PFSK-1 (cell line): ENCODE measurements around the gene DPP6.

ENCODE experiments used
- FOXP2 ChIP-seq: optimal IDR thresholded peaks from 2 replicates; pipeline ENCODE3; 2011; ENCODE audit warnings: borderline replicate concordance, control low read depth, inconsistent platforms; ENCODE audit not compliant: insufficient read depth; ENCODE audit errors: extremely low read length, extremely low read depth
- POLR2AphosphoS5 ChIP-seq: IDR thresholded peaks from 2 replicates; pipeline ENCODE4 v1.6.1; 2012; ENCODE audit warnings: low read depth, mild to moderate bottlenecking, control low read depth, low read length, moderate library complexity
- SIN3A ChIP-seq: IDR thresholded peaks from 2 replicates; pipeline ENCODE4 v1.6.1; 2012; ENCODE audit warnings: mild to moderate bottlenecking, low read length, moderate library complexity, borderline replicate concordance; ENCODE audit not compliant: insufficient read depth
- TAF1 ChIP-seq: IDR thresholded peaks from 2 replicates; pipeline ENCODE4 v1.6.1; 2012; ENCODE audit warnings: low read length, control low read depth, borderline replicate concordance; ENCODE audit not compliant: insufficient read depth
- TF ChIP-seq, protein P1 (sequence below), 2 experiments: IDR thresholded peaks; 2 replicates each; pipeline versions ENCODE4 v1.6.1 to v1.8.0; 2011 to 2012; ENCODE audit warnings: low read depth in 2 of 2, low read length in 2 of 2, control low read depth in 1 of 2, inconsistent platforms in 1 of 2, mild to moderate bottlenecking in 1 of 2, moderate library complexity in 1 of 2; ENCODE audit not compliant: insufficient read depth in 1 of 2

The DPP6 gene

DNA sequence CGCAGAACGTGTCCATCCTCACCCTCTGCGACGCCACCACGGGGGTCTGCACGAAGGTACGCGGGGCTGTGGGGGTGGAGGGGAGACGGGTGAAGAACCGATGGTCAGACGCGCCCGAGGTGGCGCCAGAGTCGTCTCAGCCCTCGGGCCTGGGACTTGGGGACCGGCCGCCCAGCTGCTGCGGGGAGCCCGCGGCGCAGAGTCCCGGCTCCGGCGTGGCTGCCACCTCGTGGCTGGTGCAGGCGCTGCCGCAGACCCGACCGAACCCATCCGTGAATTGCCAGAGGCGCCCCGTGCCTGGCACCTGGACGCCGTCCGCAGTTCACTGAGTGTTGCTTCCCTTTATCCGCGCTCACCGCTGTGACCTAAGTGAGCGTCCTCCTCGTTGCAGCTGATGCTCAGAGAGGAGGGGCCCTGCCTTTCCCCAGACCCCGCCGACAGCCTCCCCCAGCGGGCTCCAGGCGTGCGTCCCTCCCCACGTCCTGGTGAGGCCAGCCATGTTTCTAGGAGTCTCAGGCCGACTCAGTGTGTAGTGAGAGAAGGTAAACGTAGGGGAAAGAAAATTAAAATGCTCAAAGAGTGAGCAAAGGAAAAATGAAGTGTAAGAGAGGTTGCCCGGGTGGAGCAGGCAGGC lies 742.1 kb downstream of the DPP6 start:
- TF ChIP-seq FOXP2 (no peak), POLR2AphosphoS5 (no peak), TAF1 (no peak), SIN3A (no peak)
- TF ChIP-seq, protein P1, sequence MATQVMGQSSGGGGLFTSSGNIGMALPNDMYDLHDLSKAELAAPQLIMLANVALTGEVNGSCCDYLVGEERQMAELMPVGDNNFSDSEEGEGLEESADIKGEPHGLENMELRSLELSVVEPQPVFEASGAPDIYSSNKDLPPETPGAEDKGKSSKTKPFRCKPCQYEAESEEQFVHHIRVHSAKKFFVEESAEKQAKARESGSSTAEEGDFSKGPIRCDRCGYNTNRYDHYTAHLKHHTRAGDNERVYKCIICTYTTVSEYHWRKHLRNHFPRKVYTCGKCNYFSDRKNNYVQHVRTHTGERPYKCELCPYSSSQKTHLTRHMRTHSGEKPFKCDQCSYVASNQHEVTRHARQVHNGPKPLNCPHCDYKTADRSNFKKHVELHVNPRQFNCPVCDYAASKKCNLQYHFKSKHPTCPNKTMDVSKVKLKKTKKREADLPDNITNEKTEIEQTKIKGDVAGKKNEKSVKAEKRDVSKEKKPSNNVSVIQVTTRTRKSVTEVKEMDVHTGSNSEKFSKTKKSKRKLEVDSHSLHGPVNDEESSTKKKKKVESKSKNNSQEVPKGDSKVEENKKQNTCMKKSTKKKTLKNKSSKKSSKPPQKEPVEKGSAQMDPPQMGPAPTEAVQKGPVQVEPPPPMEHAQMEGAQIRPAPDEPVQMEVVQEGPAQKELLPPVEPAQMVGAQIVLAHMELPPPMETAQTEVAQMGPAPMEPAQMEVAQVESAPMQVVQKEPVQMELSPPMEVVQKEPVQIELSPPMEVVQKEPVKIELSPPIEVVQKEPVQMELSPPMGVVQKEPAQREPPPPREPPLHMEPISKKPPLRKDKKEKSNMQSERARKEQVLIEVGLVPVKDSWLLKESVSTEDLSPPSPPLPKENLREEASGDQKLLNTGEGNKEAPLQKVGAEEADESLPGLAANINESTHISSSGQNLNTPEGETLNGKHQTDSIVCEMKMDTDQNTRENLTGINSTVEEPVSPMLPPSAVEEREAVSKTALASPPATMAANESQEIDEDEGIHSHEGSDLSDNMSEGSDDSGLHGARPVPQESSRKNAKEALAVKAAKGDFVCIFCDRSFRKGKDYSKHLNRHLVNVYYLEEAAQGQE (IDR thresholded peaks at IDR 0.05; ENCODE audit: insufficient read depth in 1 of 2, low read depth in 2 of 2, low read length in 2 of 2): no peak

DNA sequence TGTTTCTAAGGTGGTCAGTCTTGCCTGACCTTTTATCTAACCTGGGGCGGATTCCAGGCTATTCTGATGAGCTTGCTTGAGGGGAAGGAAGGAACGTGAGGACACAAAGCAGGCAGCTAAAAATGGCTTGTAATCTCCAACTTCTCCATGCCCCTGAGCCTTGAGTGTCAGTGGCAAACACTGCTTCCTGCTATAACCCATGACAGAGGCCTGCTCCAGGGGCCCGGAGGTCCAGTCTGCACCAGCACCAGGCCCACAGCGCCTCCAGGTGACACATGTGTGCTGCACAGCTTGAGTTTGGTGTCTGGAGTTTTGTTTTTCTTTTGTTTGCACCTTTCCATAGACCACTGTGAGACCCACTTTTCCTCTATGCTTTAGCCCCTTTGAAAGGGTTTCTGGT lies 742.8 kb downstream of the DPP6 start:
- TF ChIP-seq POLR2AphosphoS5 (no peak), TAF1 (no peak), SIN3A (no peak)
- TF ChIP-seq, protein P1 (IDR thresholded peaks at IDR 0.05; ENCODE audit: insufficient read depth in 1 of 2, low read depth in 2 of 2, low read length in 2 of 2): no peak

DNA sequence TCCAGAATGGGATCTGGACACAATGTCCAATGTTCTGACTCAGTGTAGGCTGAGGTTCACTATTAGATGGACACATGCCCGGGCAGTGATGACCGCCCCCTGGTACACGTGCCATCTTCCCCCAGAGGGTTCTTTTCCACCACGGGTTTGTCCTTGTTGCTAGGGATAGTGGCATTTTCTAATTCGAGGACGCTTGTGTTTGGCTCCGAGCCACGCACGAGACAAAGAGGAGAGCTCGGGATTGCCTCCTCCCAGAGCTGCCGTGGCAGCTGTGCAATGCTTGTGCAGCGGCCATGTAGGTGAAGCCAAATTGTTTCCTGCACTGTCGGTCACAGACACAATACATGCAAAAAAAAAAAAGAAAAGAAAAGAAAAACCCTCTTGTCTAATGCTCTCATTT lies 743.2 kb downstream of the DPP6 start:
- TF ChIP-seq SIN3A: no peak
- no peak for TF ChIP-seq FOXP2
- no peak for TF ChIP-seq TAF1
- TF ChIP-seq, protein P1 (IDR thresholded peaks at IDR 0.05; ENCODE audit: insufficient read depth in 1 of 2, low read depth in 2 of 2, low read length in 2 of 2): no peak
- TF ChIP-seq POLR2AphosphoS5: no peak

DNA sequence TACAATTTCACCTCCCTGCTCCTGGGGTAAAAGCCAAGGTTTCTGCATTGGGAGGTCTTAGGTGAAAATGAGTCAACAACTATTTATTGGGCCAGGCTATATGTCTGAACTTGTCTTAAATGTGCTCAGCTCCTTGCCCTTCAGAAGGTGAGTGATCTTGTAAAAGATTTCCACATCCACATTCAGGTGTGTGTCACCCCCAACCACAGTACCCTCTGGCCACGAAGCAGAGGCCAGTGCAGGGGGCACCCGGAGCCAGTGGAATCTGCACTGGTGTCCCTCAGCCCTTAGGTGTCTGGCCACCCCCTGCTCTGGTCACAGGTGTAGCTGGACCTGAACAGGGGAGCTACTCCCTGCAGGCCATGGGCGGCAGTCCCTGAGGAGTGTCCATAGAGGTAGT lies 752.3 kb downstream of the DPP6 start:
- TF ChIP-seq SIN3A (no peak), FOXP2 (no peak), TAF1 (no peak), POLR2AphosphoS5 (no peak)
- TF ChIP-seq, protein P1 (IDR thresholded peaks at IDR 0.05; ENCODE audit: insufficient read depth in 1 of 2, low read depth in 2 of 2, low read length in 2 of 2): no peak

DNA sequence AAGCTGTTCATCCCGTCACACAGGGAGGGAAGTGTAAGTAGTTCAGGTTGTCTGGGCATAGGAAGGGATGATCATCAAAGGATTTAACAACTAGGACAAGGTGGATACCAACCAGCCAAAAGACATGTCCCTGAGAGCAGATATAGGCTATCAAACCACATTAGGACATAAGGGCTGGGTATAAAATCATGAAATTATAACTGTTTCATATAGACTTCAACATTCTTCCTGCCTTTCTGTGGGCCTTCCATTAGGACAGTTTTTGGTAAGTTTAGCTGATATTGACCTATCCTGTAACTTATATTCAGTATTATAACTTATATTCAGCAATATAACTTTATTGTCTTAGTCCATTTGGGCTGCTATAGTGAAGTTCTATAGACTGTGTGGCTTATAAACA lies 759.8 kb downstream of the DPP6 start:
- TF ChIP-seq POLR2AphosphoS5 (no peak), TAF1 (no peak), FOXP2 (no peak), SIN3A (no peak)
- TF ChIP-seq, protein P1 (IDR thresholded peaks at IDR 0.05; ENCODE audit: insufficient read depth in 1 of 2, low read depth in 2 of 2, low read length in 2 of 2): no peak
